ENCODE measurements around the gene NECTIN1.

The NECTIN1 gene, protein sequence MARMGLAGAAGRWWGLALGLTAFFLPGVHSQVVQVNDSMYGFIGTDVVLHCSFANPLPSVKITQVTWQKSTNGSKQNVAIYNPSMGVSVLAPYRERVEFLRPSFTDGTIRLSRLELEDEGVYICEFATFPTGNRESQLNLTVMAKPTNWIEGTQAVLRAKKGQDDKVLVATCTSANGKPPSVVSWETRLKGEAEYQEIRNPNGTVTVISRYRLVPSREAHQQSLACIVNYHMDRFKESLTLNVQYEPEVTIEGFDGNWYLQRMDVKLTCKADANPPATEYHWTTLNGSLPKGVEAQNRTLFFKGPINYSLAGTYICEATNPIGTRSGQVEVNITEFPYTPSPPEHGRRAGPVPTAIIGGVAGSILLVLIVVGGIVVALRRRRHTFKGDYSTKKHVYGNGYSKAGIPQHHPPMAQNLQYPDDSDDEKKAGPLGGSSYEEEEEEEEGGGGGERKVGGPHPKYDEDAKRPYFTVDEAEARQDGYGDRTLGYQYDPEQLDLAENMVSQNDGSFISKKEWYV

DNA sequence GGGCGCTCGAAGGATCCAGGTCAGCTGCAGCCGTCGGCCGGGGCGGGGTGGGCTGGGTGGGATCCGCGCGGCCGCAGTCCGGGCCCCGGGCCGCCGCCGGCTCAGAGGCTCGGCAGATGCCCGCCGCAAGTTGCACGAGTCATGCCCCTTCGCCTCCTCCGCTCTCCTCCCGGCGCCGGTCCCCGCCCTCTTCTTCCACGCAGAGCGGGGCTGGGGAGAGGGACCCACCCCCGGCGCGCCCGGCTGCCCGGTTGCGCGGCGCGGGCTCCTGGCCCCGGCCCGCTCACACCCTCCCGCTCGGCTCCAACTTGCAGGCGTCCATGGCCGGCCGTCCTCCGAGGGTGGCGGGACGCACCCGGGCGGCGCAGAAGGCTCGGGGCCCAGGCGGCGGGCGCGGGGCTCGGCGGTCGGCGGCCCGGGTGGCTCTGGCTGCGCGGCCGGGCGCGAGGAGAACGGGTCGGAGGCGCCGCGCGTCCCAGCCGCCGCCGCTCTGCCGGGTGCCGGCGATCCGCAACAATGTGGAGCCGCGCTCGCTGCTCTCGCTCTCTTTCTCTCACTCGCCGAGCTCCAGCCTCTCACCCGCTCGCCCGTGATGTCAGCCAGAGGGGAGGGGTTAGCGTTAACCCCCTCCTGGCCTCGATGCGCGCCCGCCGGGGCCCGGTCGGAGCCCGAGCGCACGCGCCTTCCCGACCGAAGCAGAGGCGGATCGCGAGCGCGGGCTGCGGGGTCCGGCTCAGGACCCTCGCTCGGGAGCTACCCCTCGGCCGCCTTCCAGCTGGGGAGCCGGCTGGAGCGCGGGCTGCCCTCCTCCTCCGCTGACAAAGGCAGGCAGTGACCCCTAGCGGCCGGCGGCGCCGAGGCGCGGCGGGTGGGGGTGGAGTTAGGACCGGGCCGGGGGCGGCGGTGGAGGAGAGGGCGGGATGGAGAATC, at the start of gene NECTIN1:
Gene NECTIN1, minus strand, starts transcription at position 550 of the 930 bp plus-strand sequence. CDS start 647 bp downstream, outside the sequence.
- peak; percentile 71 for DNase-seq (ENCODE audit: low spot score)

DNA sequence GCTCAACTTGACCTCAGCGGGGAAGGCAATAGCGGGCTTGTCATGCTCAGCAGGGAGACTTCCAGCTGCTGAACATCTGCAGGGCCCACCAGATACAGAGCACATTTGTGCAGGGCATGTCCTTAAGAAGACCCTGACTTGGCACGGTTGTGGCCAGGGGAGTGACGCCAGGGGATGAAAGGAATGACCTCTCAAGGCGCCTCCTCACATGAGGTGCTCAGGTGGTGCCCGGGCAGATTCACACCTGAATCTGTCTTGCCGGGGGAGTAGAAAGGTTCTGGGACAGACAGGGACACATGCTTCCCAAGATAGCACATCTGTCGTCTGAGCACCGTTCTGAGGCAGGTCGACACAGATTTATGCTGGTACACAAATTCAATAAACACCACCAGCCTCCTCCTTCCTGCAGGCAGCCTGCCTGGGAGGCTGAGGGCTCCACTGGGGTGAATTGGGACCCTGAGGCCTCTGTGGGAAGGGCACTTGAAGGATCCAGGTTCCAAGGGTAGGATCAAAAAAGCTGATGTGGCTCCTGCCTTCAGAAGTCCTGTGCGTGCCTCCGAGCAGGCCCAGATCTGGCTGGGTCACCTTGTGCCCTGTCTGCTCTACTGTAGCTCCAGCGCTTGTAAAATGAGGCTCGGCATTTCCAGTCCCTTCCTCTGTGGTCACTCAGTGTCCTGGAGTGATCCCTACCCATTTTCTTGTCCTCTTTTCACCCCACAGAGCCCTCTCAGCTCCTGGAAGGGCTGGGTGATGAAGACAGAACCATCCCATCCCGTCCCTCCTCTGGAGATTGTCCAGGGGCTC, 49.6 kb upstream of the NECTIN1 start:
- DNase-seq (ENCODE audit: low spot score), result no peak

DNA sequence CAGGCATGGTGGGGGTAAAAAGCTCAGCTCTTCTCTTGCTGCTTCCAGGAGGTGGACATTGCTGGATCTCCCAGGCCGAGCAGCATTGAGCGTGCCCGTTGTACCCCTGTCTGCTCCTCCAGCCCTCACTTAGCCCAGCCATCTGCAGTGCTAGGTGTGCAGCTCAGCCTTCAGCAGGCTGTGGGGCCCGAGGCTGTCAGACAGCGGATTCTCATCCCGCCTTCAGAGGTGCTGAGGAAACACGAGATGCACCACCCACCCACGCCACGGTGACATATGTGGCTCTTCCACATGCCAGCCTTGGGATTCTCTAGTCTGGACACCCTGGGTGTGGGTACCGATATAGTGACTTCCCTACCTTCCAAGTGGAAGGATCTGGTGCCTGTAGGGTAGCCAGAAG, 48.9 kb upstream of the NECTIN1 start:
- DNase-seq (ENCODE audit: low spot score), result no peak

DNA sequence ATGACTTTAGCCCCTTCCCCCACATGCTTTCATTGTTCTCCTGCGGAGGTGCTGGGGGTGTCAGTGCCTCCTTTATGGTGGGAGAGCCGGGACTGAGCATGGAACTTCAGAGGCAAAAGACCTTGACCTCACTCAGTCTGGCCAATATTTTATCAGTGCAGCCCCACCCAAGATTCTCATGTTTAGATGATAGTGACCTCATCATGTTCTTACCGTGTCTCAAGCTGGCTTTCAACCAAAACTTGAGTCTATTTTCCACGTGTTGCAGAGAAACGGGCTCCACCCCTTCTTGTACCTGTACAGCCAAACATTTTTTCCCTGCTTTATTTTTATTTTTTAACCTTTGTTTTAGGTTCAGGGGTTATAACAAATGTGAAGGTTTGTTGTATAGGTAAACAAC, 47.7 kb upstream of the NECTIN1 start:
- DNase-seq (ENCODE audit: low spot score), result no peak

DNA sequence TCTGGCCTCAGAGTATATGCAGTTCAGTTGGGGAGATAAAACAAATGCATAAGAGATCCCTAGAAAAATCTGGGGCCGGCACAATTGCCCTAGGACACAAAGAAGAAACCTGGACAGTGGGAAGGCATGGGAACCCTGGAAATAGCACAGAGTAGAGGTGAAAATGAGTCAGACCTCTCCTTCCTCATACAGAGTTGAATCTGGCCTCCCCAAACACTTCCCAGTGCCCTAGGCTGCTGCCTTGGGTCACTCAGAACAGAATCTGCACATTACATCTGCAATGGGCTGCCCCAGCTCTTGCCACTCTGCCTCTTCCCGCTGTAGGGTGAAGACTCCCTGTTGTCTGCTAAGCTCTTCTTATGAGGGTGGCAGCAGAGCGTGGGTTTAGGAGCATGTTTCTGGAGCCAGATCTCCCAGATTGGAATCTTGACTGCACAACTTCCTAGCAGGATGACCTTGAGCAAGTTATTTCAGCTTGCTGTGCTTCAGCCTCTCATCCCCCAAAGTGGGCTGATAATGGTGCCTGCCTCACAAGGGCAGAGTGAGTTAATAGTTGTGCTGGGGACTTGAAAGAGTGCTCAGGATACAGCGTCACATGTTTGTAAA, 47.1 kb upstream of the NECTIN1 start:
- DNase-seq (ENCODE audit: low spot score), result no peak

DNA sequence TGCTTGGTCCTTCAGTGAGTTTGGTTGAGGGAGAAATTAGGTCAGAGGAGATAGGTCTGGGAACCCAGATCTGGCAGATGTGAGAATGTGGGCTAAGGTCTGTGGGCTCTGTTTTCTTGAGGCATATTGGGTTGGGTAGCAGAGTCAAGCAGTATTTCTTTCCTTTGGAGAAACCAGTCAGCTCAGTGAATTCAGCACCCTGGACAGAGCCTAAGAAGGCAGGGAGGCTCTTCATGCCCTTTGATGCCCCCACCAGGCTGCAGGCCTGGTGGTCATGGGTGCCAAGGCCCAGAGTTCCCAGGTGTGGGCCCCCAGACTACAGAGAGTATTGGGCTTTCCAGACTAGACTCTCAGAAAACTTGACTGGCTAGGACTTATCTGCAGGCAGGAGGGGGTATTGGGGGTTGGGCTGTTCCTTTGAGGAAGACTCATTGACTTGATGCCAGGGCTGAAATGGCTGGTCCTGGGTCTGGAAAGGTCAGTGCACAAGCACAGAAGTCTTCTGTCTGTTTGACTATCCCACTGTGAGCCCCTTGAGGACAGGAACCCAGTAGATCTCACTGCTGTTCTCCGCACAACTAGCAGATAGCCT, 45.3 kb upstream of the NECTIN1 start:
- DNase-seq (ENCODE audit: low spot score), result no peak

DNA sequence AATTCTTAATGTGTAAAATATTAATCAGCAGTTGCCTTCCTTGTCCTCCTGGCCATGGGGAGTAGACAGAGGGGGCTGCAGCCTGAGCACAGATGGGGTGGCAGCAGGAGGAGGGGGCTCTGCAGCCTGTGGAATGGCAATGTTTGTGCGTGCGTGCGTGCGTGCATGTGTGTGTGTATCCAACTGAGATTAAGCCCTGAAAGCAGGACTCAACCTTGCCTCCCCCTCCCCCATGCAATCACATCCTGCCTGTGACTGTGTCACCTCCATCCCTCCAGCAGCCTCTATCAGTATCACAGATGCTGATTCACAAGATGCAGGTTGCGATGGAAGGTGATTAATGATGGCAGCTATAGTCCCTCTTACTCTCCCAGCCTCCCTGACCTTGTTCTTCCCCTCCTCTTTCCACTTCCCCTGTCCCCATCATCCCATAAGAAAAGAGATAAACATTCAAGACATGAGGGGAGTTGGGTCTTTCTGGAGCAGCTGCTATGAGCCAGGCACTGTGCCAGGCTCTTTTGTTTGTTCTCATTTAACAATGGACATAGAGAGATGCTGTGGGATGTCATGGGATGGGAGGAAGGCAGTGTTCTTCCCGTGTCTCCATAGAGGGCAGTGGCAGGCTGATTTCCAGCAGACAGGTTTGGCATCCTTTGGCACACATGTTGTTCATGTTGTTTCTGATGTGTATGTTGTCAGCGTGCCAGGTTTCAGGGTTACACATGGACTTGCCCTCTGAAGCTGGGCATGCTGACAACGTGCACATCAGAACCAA, 43.8 kb upstream of the NECTIN1 start:
- DNase-seq (ENCODE audit: low spot score), result no peak

DNA sequence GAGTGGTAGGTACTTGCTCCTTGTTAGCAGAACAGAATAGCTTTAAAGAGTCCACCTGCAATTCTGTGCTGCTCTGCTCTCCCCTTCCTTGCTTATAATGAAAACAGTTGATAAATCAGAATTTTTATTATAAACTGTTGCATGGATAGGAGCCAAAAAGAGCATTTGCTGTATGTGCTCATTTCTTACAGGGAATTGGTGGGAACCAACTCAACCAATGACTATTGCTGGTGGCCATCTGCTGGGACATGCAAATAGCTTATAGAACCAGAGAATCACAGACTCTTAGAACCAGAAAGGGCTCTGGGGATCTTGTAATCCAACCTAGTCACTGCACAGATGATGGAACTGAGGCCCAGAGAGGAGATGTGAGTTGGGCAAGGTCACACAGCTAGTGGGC, 43.1 kb upstream of the NECTIN1 start:
- no peak for DNase-seq (ENCODE audit: low spot score)

DNA sequence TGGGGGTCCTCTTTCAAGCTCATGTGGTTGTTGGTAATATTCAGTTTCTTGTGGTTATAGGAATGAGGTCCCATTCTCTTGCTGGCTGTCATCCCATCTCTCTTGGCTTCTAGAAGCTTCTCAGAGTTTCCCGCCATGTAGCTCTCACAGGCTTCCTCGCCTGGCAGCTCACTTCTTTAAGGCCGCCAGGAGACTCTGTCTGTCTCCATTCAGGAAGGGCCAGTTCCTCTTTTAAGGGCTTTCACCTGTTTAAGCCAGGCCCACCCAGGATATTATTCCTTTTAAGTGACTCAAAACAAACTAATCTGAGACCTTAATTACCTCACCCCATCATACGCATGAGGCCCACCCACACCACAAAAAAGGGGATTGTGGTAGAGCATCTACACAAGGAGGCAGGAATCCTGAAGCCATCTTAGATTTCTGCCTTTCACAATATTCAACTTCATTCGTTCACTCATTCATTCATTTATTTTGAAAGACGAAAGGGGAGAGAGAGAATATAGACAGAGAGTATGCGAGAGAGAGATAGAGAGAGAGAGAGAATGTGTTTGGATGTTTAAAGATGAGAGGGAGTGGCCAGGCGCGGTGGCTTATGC, 42.3 kb upstream of the NECTIN1 start:
- DNase-seq (ENCODE audit: low spot score), result no peak

DNA sequence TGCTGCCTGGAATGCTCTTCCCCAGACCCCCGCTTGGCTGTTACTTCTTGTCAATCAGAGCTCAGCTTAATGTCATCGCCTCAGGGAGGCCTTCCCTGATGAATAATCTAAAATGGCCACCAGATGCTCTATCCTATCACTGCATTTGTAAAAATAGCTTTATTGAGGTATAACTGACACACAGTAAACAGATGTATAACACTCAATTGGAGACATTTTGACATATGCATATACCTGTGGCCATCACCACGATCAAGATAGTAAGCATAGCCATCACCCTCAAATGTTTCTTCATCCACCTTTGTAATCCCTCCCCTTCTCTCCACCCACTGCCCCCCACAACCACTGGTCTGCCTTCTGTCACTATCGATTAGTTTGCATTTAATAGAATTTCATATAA, 36.6 kb upstream of the NECTIN1 start:
- DNase-seq (ENCODE audit: low spot score), result no peak

DNA sequence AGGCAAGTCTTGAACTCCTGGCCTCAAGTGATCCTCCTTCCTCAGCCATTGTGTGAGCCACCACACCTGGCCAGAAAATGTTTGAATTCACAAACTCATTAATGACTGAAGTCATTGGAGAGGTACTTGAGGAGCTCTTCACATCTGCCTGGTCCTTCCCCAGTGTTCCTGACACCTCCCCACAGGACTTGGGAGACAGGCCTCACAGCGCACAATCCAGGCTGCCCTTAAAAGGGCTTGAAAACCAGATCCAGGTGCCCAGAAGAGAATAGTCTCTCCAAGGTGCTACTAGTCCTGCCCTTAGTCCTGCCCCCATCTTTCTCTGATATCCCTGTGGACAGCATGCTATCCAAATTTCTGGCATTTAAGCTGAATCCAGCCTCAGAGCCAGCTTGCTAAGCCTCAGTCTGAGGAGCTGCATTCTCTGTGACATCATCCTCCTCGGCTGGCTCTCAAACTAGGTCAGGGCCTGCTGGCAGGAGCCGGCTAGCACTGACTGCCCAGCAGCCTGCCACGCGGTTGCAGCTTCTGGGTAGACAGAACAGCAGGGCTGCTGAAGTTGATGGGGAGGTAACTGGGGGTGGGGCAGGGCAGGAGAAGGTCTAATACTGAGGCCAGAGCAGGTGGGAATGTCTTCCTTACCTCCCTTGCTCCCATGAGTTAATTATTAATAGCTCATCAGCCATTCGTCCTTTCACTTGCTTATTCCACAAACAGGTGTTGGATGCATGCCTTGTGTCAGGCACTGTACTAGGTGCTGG, 35.3 kb upstream of the NECTIN1 start:
- DNase-seq (ENCODE audit: low spot score), result no peak

DNA sequence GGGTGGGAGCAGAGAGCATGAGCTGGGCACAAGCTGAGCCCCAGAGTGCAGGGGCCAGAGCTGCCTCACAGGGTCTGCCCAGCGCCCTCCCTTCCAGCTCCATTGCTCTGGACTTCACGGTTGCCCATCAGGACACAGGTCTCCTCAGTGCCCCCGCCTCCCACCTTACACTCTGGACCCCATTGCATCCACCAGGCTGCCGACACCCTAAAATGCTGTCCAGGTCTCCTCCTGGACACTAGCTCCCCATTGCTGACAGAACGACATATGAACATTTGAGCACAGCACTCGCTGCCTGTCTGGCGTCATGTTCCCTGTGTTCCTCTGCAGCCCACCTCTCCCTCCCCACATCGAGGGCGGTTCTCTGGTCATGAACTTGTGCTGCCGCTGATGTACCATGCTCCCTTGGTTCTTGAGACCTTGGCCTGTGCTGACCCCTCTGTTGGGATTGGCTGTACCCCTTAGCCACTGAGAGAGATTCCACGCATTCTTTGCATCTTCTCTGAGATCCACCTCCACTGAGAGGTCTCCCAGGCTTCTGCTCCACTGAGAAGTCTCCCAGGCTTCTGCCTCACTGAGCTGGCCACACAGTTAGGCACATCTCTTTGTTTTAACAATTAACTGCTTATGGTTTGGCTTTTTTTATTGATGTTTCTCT, 34.2 kb upstream of the NECTIN1 start:
- no peak for DNase-seq (ENCODE audit: low spot score)

DNA sequence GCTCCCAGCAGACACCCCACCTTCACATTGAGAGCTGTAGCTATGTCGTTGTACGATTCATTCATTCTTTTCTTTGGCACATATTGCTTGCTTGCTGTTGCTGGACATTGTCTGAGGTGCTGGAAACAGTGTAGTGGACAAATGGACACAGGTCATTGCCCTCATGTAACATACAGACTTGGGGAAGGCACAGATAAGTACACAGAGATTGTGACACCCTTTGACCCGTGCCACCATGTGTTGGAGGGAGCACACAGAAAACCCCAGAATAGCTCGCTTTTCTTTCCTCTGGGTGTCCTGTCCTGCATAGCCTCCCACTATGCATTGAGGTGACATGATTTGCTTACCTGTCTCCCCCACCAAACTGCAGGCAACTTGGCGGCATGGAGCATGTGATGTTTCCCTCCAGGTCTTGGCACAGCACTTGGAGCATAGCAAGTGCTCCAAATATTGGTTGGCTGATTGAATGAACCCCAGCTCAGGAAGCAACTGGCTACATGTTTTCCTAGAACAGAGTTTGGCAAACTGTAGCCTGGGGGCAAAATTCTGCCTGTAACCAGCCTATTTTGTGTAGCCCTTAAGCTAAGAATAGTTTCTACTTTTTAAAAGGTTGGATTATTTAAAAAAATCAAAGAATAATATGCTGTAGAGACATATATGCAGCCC, 30.9 kb upstream of the NECTIN1 start:
- DNase-seq (ENCODE audit: low spot score), result no peak

DNA sequence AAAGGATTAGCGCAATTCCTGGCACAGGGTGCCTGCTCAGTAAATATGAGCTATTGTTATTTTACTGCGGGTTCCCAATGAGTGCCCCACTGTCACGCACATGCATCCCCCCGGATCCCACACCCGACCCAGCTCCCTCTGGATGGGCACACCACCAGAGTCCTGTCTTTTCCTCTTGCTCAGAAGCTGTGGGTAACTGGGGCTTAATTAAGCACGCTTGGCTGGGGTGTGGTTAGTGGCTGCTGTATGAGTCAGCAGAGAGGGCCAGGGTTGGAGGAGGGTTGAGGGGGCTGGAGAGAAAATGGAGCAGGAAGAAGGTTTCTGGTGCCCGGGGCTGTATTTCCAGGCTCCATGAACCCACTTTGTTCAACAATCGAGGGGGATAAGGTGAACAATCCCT, 30.3 kb upstream of the NECTIN1 start:
- no peak for DNase-seq (ENCODE audit: low spot score)

DNA sequence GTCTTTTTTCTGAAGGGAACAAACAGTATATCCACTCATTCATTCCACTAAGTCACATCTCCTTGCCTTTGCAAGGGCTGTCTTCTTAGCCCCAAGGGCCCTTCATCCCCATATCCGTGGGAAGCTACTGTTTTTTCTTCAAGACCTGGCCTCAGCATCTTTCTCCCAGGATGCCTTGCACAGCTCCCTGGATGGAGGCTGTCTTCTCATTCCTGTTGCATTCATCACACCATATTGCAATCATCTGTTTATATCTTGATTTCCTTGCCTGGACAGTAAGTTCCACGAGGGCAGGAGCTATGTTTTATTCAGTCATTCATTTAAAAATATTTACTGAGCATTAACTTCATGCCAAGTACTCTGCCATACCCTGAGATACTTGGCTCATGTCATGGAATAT, 29.3 kb upstream of the NECTIN1 start:
- DNase-seq (ENCODE audit: low spot score), result no peak

DNA sequence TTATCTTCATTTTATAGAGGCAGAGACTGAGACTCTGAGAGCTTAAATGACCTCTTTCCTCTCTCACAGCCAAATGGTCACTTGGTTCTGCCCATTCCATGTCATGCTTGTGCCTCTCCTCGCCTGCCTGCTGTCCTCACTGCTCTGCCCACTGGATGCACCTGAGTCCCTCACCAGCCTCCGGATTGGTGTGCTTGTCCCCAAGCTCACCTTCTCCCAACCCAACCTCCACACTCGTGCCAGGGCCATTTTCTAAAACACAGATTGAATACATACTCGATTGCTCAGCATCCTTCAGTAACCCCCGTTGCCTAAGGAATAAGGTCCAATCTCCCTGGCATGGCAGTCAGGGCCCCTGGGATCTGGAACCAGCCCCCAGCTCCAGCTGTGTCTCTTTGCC, 28.4 kb upstream of the NECTIN1 start:
- no peak for DNase-seq (ENCODE audit: low spot score)

DNA sequence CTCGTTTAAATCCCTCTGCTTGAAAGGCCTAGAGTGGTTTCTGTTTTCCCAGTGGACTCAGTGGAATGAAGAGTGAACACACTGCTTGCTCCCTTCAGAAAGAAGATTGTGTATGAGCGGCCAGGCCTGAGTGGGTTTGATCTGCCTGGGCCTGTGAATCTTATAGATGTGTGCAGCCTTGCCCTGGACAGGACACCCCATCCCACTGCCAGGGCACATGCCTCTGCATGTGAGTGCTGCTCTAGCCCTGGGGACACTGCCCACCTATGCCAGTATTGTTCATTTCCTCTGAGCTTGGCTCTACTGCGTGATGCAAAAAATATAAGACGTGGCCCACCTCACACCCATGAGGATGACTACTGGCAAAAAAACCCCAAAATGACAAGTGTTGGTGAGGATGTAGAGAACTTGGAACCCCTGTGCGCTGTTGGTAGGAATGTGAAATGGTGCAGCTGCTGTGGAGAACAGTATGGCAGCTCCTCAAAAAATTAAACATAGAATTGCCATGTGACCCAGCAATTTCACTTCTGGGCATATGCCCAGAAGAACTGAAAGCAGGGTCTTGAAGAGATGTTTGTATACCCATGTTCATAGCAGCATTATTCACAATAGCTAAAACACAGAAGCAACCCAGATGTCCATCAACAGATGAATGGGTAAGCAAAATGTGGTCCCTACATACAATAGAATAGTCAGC, 27.3 kb upstream of the NECTIN1 start:
- DNase-seq (ENCODE audit: low spot score), result no peak
